GM12878 (cell line): ENCODE data around the gene PFKP. TPM values are rescaled to one million over a fixed set of nuclear protein-coding genes. Genes with fewer than 3 reads are reported as not detected.

Experiments used
- ATAC-seq: fragments of 200-7000 bp; cut with Tn5 transposase; 3 replicates; pipeline ENCODE4 v1.9.1; 2020; ENCODE audit warnings: mild to moderate bottlenecking, moderate library complexity
- BruUV-seq: library from RNA; stranded (reverse); fragments of 400-500 nt; replicated peaks from 2 replicates; lab custom pipeline; 2021; lab: Mats Ljungman, UMichigan
- CTCF ChIA-PET: fragments of 300-600 bp; sonication (Branson Sonifier 250); formaldehyde crosslinking; extraction: SDS; loops from one replicate; lab custom pipeline; 2021; ENCODE audit warnings: inconsistent platforms; lab: Yijun Ruan, JAX
- POLR2A ChIA-PET: fragments of 350-600 bp; formaldehyde crosslinking; extraction: SDS; loops from one replicate; lab custom pipeline; 2021; ENCODE audit warnings: inconsistent platforms; lab: Charles Lee
- RAD21 ChIA-PET: fragments of 300-600 bp; sonication (Branson Sonifier 250); formaldehyde crosslinking; loops from one replicate; lab custom pipeline; 2023; ENCODE audit warnings: antibody characterized with exemption; ENCODE audit not compliant: unreplicated experiment; lab: Charles Lee
- SMC1A ChIA-PET: fragments of 300-600 bp; sonication (Branson Sonifier 250); formaldehyde crosslinking; loops from one replicate; lab custom pipeline; 2023; ENCODE audit not compliant: unreplicated experiment, uncharacterized antibody; lab: Charles Lee
- DNase-seq: peaks from one replicate; pipeline ENCODE4 v3.0.0-alpha.2; 2011; ENCODE audit warnings: low read depth, low spot score
- FAIRE-seq: peaks from 3 replicates; lab custom pipeline; 2011; peaks lifted over from hg19 to GRCh38; lab: Jason Lieb, UNC
- H2AFZ ChIP-seq: 2 replicates; pipeline ENCODE4 v1.6.0; 2011; ENCODE audit warnings: low read depth, low read length, control low read depth; ENCODE audit not compliant: control insufficient read depth
- H3K27ac ChIP-seq: 2 replicates; pipeline ENCODE4 v1.5.1; 2011; ENCODE audit warnings: control low read depth; ENCODE audit not compliant: control insufficient read depth, insufficient read depth
- H3K27me3 ChIP-seq, 2 experiments: replicated peaks in 1 of 2; 2 replicates each; pipeline versions ENCODE4 v1.6.0 to v1.6.1; 2011; ENCODE audit warnings: low read length in 1 of 2; ENCODE audit not compliant: control insufficient read depth in 2 of 2, insufficient read depth in 2 of 2
- H3K36me3 ChIP-seq, 2 experiments: 2 replicates each; pipeline ENCODE4 v1.5.1; 2011; ENCODE audit warnings: low read length in 1 of 2; ENCODE audit not compliant: control insufficient read depth in 2 of 2, insufficient read depth in 2 of 2
- H3K4me1 ChIP-seq: 2 replicates; pipeline ENCODE4 v1.6.1; 2011; ENCODE audit warnings: mild to moderate bottlenecking, low read length, moderate library complexity, mixed read lengths; ENCODE audit not compliant: control insufficient read depth, insufficient read depth
- H3K4me2 ChIP-seq: 2 replicates; pipeline ENCODE4 v1.6.0; 2011; ENCODE audit warnings: control low read depth; ENCODE audit not compliant: control insufficient read depth, insufficient read depth
- H3K4me3 ChIP-seq: fragments of 200-600 bp; sonication (generic); 2 replicates; pipeline ENCODE4 v1.5.1; 2016
- H3K79me2 ChIP-seq: 2 replicates; pipeline ENCODE4 v1.6.0; 2011; ENCODE audit warnings: low read length; ENCODE audit not compliant: control insufficient read depth, insufficient read depth
- H3K9ac ChIP-seq: 2 replicates; pipeline ENCODE4 v1.8.0; 2011; ENCODE audit warnings: low read length, control low read depth, mixed read lengths; ENCODE audit not compliant: control insufficient read depth, insufficient read depth
- H3K9me3 ChIP-seq: replicated peaks from 3 replicates; pipeline ENCODE4 v1.5.1; 2011; ENCODE audit warnings: mild to moderate bottlenecking, low read length; ENCODE audit not compliant: control insufficient read depth, insufficient read depth
- H4K20me1 ChIP-seq: 2 replicates; pipeline ENCODE4 v1.6.0; 2011; ENCODE audit not compliant: control insufficient read depth, insufficient read depth
- BHLHE40 ChIP-seq, 2 experiments: fragments of 450-650 bp in 1 of 2; IDR thresholded peaks; 2 replicates each; pipeline ENCODE4 v1.6.1; 2011 to 2017; ENCODE audit warnings: low read depth in 2 of 2, borderline replicate concordance in 1 of 2, improper control_type of control experiment in 1 of 2, low read length in 1 of 2, mild to moderate bottlenecking in 1 of 2
- NFIC ChIP-seq: IDR thresholded peaks from 2 replicates; pipeline ENCODE4 v1.6.1; 2012; ENCODE audit warnings: low read depth, mild to moderate bottlenecking, inconsistent platforms, low read length, moderate library complexity
- POLR2A ChIP-seq: IDR thresholded peaks from 2 replicates; pipeline ENCODE4 v1.6.1; 2011; ENCODE audit warnings: low read depth, mild to moderate bottlenecking, low read length
- RELA ChIP-seq: fragments of 450-650 bp; IDR thresholded peaks from 2 replicates; pipeline ENCODE4 v1.8.0; 2014; ENCODE audit warnings: borderline replicate concordance; ENCODE audit not compliant: partially characterized antibody
- WGBS: methylation state at CpG from one replicate; pipeline ENCODE4 v1.1.6; 2016; ENCODE audit warnings: low lambda C conversion rate; ENCODE audit not compliant: insufficient replicate concordance, insufficient coverage; ENCODE audit errors: missing lambda C conversion rate; 5-methylcytosine and 5-hydroxymethylcytosine counted together
- in situ Hi-C: fragments of 300-500 bp; cut with MboI; formaldehyde crosslinking; loops from 9 replicates; pipeline ENCODE4 v1.14.3; 2018; ENCODE audit warnings: mixed read lengths
- intact Hi-C: fragments of 100-400 bp; cut with micrococcal nuclease; formaldehyde crosslinking; loops from one replicate; pipeline ENCODE4 v1.14.2; 2022; ENCODE audit not compliant: unreplicated experiment
- polyA plus RNA-seq, 11 experiments: library from polyadenylated mRNA; depleted of rRNA in 4 of 11; unstranded in 6 of 11; stranded (reverse) in 5 of 11; fragments of >200 nt; fragmentation: Nextera tagmentation in 4 of 11; fragmentation: Illumina TruSeq in 1 of 11; extraction: Ambion mirVana in 4 of 11; extraction: Trizol in 1 of 11; gene quantifications; 1 replicate in 1 of 11; 2 replicates in 10 of 11; pipeline versions ENCODE4 v1.2.1 to v1.2.3, GENCODE V29; 2011 to 2016; ENCODE audit warnings: inconsistent platforms in 2 of 11, missing spikeins in 2 of 11, low read depth in 1 of 11
- total RNA-seq, 4 experiments: library from RNA; depleted of rRNA in 3 of 4; stranded (reverse); fragments of >200 nt in 3 of 4; fragmentation: Illumina TruSeq in 1 of 4; extraction: Trizol in 1 of 4; gene quantifications; 2 replicates each; pipeline versions ENCODE4 v1.2.1 to v1.2.3, GENCODE V29; 2013 to 2021
- TF ChIP-seq, protein P1 (sequence below): fragments of 450-650 bp; conservative IDR thresholded peaks from 2 replicates; pipeline ENCODE4 v1.6.1; 2017; ENCODE audit warnings: mild to moderate bottlenecking, moderate library complexity

PFKP gene
- total and polyA plus RNA-seq, 10 of the 15 experiments (the other 5 are each of a cell fraction or from before 2014, with no cell fraction given) = 27.0 to 145 (median 95.7) TPM

DNA sequence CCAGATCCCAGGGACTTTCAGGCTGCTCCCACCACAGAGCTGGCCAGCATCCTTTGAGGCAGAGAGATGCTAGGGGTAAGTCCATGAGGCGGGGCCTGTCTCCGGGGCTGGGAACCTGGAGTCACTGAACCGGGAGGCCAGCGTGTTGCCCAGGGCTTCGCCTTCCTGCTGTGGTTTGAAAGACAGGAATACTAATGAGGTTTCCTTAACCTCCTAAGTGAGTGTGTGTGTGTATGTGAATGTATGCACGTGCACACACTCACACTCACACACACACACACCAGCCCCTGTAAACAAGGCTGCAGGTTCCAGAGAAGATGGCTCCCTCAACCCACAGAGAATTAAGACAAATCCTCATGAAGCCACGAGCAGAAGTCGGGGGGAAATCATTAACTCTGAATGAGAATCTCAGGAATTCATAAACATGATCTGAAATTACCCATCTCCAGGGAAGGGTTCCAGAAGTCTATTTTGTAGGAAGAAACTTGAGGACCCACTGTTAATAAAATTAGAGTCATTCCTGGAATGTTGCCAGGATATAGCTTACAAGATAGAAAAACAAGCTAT, 20.3 kb upstream of the PFKP start:
- ChIA-PET RAD21 (interaction anchor here (1.8 kb wide), 1 partner anchor 99 kb away, joined by 5 read pairs; no protein-coding TSS in a partner anchor), CTCF (interaction anchor here (0.7 to 1.1 kb wide), 2 partner anchors 38 to 119 kb away, joined by 3 read pairs; no protein-coding TSS in a partner anchor), POLR2A (no interaction called here), SMC1A (interaction anchor here (1.3 kb wide), 1 partner anchor 118 kb away, joined by 8 read pairs; no protein-coding TSS in a partner anchor)
- H3K27ac ChIP-seq = no peak overlapping the region
- no peak for DNase-seq
- 14% methylated on average over 8 of the region's 8 CpGs for WGBS
- no peak overlapping the region for H3K9ac ChIP-seq
- no peak overlapping the region; the same call in 1 of the 2 replicates for H2AFZ ChIP-seq
- H4K20me1 ChIP-seq = no peaks in the 10 kb centered on the region
- intact Hi-C loops = loop anchor here (10.0 kb wide), 1 partner anchor 1292 kb away; no protein-coding TSS in a partner anchor
- in situ Hi-C loops = no loop called here
- TF ChIP-seq POLR2A (no peak), NFIC (no peak), RELA (no peak), BHLHE40 (IDR thresholded peaks at IDR 0.05; ENCODE audit: borderline replicate concordance in 1 of 2, low read depth in 2 of 2, low read length in 1 of 2) (peak; percentile 66 to 79; a peak in 3 of 4 replicates)
- TF ChIP-seq, protein P1, sequence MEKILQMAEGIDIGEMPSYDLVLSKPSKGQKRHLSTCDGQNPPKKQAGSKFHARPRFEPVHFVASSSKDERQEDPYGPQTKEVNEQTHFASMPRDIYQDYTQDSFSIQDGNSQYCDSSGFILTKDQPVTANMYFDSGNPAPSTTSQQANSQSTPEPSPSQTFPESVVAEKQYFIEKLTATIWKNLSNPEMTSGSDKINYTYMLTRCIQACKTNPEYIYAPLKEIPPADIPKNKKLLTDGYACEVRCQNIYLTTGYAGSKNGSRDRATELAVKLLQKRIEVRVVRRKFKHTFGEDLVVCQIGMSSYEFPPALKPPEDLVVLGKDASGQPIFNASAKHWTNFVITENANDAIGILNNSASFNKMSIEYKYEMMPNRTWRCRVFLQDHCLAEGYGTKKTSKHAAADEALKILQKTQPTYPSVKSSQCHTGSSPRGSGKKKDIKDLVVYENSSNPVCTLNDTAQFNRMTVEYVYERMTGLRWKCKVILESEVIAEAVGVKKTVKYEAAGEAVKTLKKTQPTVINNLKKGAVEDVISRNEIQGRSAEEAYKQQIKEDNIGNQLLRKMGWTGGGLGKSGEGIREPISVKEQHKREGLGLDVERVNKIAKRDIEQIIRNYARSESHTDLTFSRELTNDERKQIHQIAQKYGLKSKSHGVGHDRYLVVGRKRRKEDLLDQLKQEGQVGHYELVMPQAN = no peak
- TF ChIP-seq, all 136 proteins: peak for 1
- Histone ChIP-seq H3K4me2 (no peak overlapping the region), H3K79me2 (no peaks in the 10 kb centered on the region), H3K27me3 (0 out of 4 replicates have a peak, but pooled peaks cover 0 to 2% of the 10 kb centered on the region in 2 experiments), H3K9me3 (no peaks in the 10 kb centered on the region), H3K36me3 (no peaks in the 10 kb centered on the region), H3K4me1 (no peaks in the 10 kb centered on the region), H3K4me3 (no peak overlapping the region)
- no TSS peak for BruUV-seq
- FAIRE-seq (no peak), ATAC-seq (no peak)
